ENCODE results near the gene CBR4. TPM values are rescaled to one million over a fixed set of nuclear protein-coding genes. Genes with fewer than 3 reads are reported as not detected.

Gene CBR4
- total RNA-seq, 2 experiments from 2014 or later = 21.9 to 40.9 TPM

- no peak overlapping the region for H2AFZ ChIP-seq (ENCODE audit: low read length)
- BruUV-seq (replicated peaks) = no TSS peak
- POLR2A ChIA-PET = interaction anchor here (1.0 kb wide), 1 partner anchor 8 kb away, joined by 5 read pairs; the partner anchor contains the start of gene CBR4
These were observed 8.4 kb upstream of the CBR4 start for GRCh38 chr4:169018406-169018805.

GRCh38 chr4:169017971-169018370 lies 7.9 kb upstream of the CBR4 start:
- Histone ChIP-seq H3K4me3 (ENCODE audit: low read depth, low read length, poor library complexity, severe bottlenecking) (no peak overlapping the region), H3K9me3 (ENCODE audit: low read length) (no peaks in the 10 kb centered on the region), H3K36me3 (ENCODE audit: insufficient read depth, low read length) (no peaks in the 10 kb centered on the region), H3K79me2 (ENCODE audit: insufficient read depth, low read depth, low read length) (no peaks in the 10 kb centered on the region), H4K20me1 (ENCODE audit: insufficient read depth, low read length) (no peaks in the 10 kb centered on the region), H3K27ac (ENCODE audit: low read depth, low read length, poor library complexity, severe bottlenecking) (no peak overlapping the region), H3K9me2 (ENCODE audit: insufficient read depth, low read length) (no peaks in the 10 kb centered on the region), H2AFZ (ENCODE audit: low read length) (no peak overlapping the region), H3K4me1 (ENCODE audit: insufficient read depth, low read length, poor library complexity, severe bottlenecking) (no peaks in the 10 kb centered on the region), H3K4me2 (ENCODE audit: low read length) (no peak overlapping the region)
- intact Hi-C loops (cut with micrococcal nuclease; ENCODE audit: unreplicated experiment) = loop anchor here (10.0 kb wide), 1 partner anchor 597 kb away; the partner anchor contains the start of gene NEK1
- POLR2A ChIA-PET = interaction anchor here (1.0 kb wide), 1 partner anchor 8 kb away, joined by 5 read pairs; the partner anchor contains the start of gene CBR4
- CTCF ChIA-PET (ENCODE audit: unreplicated experiment) = no interaction called here
- no TSS peak for BruUV-seq (replicated peaks)
- TF ChIP-seq CTCF (conservative IDR thresholded peaks at IDR 0.05; ENCODE audit: low read length) = no peak
- TF ChIP-seq EZH2phosphoT487 (IDR thresholded peaks at IDR 0.05; ENCODE audit: borderline replicate concordance, low read depth, low read length) = no peak
- no peak for DNase-seq (ENCODE audit: low spot score)

More at GRCh38 chr4:169018406-169018805, 8.4 kb upstream of the CBR4 start:
- Histone ChIP-seq H3K36me3 (ENCODE audit: insufficient read depth, low read length) (no peaks in the 10 kb centered on the region), H3K79me2 (ENCODE audit: insufficient read depth, low read depth, low read length) (no peaks in the 10 kb centered on the region), H3K4me3 (ENCODE audit: low read depth, low read length, poor library complexity, severe bottlenecking) (no peak overlapping the region), H3K9me2 (ENCODE audit: insufficient read depth, low read length) (no peaks in the 10 kb centered on the region), H3K27ac (ENCODE audit: low read depth, low read length, poor library complexity, severe bottlenecking) (no peak overlapping the region), H3K4me1 (ENCODE audit: insufficient read depth, low read length, poor library complexity, severe bottlenecking) (no peaks in the 10 kb centered on the region), H4K20me1 (ENCODE audit: insufficient read depth, low read length) (no peaks in the 10 kb centered on the region), H3K4me2 (ENCODE audit: low read length) (no peak overlapping the region), H3K9me3 (ENCODE audit: low read length) (no peaks in the 10 kb centered on the region)
- CTCF ChIA-PET (ENCODE audit: unreplicated experiment) = no interaction called here
- intact Hi-C loops (cut with micrococcal nuclease; ENCODE audit: unreplicated experiment) = loop anchor here (10.0 kb wide), 1 partner anchor 596 kb away; the partner anchor contains the start of gene NEK1
- DNase-seq (ENCODE audit: low spot score) = no peak
- no peak for TF ChIP-seq EZH2phosphoT487 (IDR thresholded peaks at IDR 0.05; ENCODE audit: borderline replicate concordance, low read depth, low read length)
- no peak for TF ChIP-seq CTCF (conservative IDR thresholded peaks at IDR 0.05; ENCODE audit: low read length)

- no peak overlapping the region for H3K4me3 ChIP-seq (ENCODE audit: low read depth, low read length, poor library complexity, severe bottlenecking)
- intact Hi-C loops (cut with micrococcal nuclease; ENCODE audit: unreplicated experiment) = loop anchor here (10.0 kb wide), 1 partner anchor 600 kb away; the partner anchor contains the start of gene NEK1
- POLR2A ChIA-PET = interaction anchor here (0.6 kb wide), 1 partner anchor 23 kb away, joined by 3 read pairs; no protein-coding TSS in a partner anchor
These were observed 5.2 kb upstream of the CBR4 start for GRCh38 chr4:169015186-169015623.

More at GRCh38 chr4:169015186-169015623, 5.2 kb upstream of the CBR4 start:
- Histone ChIP-seq H3K79me2 (ENCODE audit: insufficient read depth, low read depth, low read length) (no peaks in the 10 kb centered on the region), H3K27ac (ENCODE audit: low read depth, low read length, poor library complexity, severe bottlenecking) (no peak overlapping the region), H3K9me3 (ENCODE audit: low read length) (no peaks in the 10 kb centered on the region), H4K20me1 (ENCODE audit: insufficient read depth, low read length) (no peaks in the 10 kb centered on the region), H3K9me2 (ENCODE audit: insufficient read depth, low read length) (peaks cover 4% of the 10 kb centered on the region; the same call in 1 of the 2 replicates), H2AFZ (ENCODE audit: low read length) (0 out of 2 replicates have a peak overlapping the region, but pooled peaks have one; percentile 29), H3K4me1 (ENCODE audit: insufficient read depth, low read length, poor library complexity, severe bottlenecking) (peaks cover 8% of the 10 kb centered on the region), H3K36me3 (ENCODE audit: insufficient read depth, low read length) (no peaks in the 10 kb centered on the region), H3K4me2 (ENCODE audit: low read length) (no peak overlapping the region)
- CTCF ChIA-PET (ENCODE audit: unreplicated experiment) = no interaction called here
- no TSS peak for BruUV-seq (replicated peaks)
- no peak for DNase-seq (ENCODE audit: low spot score)
- TF ChIP-seq EZH2phosphoT487 (IDR thresholded peaks at IDR 0.05; ENCODE audit: borderline replicate concordance, low read depth, low read length) = no peak
